K562 (cell line): ENCODE results near the gene ZNF785. TPM values are rescaled to one million over a fixed set of nuclear protein-coding genes. Genes with fewer than 3 reads are reported as not detected.

Source experiments
- BRCA1 ChIP-seq, 2 experiments: fragments of 450-650 bp in 1 of 2; sonication (generic) in 1 of 2; formaldehyde crosslinking in 1 of 2; IDR thresholded peaks; 2 replicates each; pipeline versions ENCODE4 v1.5.0 to v1.6.1; 2017 to 2020; ENCODE audit warnings: mild to moderate bottlenecking in 1 of 2, missing genetic modification reagents in 1 of 2
- FOSL1 ChIP-seq: fragments of 200-800 bp; sonication (Bioruptor generic); conservative IDR thresholded peaks from 2 replicates; pipeline ENCODE4 v1.6.1; 2016; ENCODE audit warnings: missing genetic modification characterization, missing compliant biosample characterization
- KLF10 ChIP-seq: fragments of 250-450 bp; sonication (Bioruptor Pico); IDR thresholded peaks from 2 replicates; pipeline ENCODE4 v1.6.1; 2021; ENCODE audit warnings: matching md5 sums
- L3MBTL2 ChIP-seq: fragments of 450-650 bp; IDR thresholded peaks from 2 replicates; pipeline ENCODE4 v1.6.1; 2016; ENCODE audit warnings: mild to moderate bottlenecking, moderate library complexity
- NFE2 ChIP-seq: IDR thresholded peaks from 2 replicates; pipeline ENCODE4 v1.6.1; 2014; ENCODE audit warnings: antibody characterized with exemption, low read depth
- POLR2G ChIP-seq: fragments of 200-400 bp; formaldehyde crosslinking; IDR thresholded peaks from 2 replicates; pipeline ENCODE4 v1.6.1; 2017; ENCODE audit warnings: low read depth, mild to moderate bottlenecking, antibody characterized with exemption, low read length, moderate library complexity
- RAD21 ChIP-seq, 2 experiments: fragments of 250-450 bp in 1 of 2; fragments of 450-650 bp in 1 of 2; sonication (Bioruptor Pico) in 1 of 2; formaldehyde crosslinking in 1 of 2; IDR thresholded peaks in 1 of 2; conservative IDR thresholded peaks in 1 of 2; 2 replicates each; pipeline versions ENCODE4 v1.4.0 to v1.8.0; 2020 to 2022; ENCODE audit warnings: mild to moderate bottlenecking in 2 of 2, moderate library complexity in 1 of 2
- RBM25 ChIP-seq: fragments of 200-400 bp; formaldehyde crosslinking; IDR thresholded peaks from 2 replicates; pipeline ENCODE4 v1.6.1; 2018; ENCODE audit warnings: low read length, low read depth, moderate library complexity; ENCODE audit not compliant: severe bottlenecking
- TCF3 ChIP-seq: sonication (generic); formaldehyde crosslinking; IDR thresholded peaks from 2 replicates; pipeline ENCODE4 v1.4.0; 2020; ENCODE audit warnings: mild to moderate bottlenecking, missing genetic modification reagents
- TEAD4 ChIP-seq, 2 experiments: sonication (generic) in 1 of 2; formaldehyde crosslinking in 1 of 2; IDR thresholded peaks; 2 replicates each; pipeline versions ENCODE4 v1.6.1 to v1.8.0; 2012 to 2022; ENCODE audit warnings: borderline replicate concordance in 1 of 2, inconsistent platforms in 1 of 2, low read length in 1 of 2, mild to moderate bottlenecking in 1 of 2, missing genetic modification reagents in 1 of 2
- U2AF1 ChIP-seq: fragments of 200-400 bp; formaldehyde crosslinking; optimal IDR thresholded peaks from 2 replicates; pipeline ENCODE3; 2017; ENCODE audit warnings: mild to moderate bottlenecking, low read depth, low read length, moderate library complexity
- ZNF146 ChIP-seq: IDR thresholded peaks from one replicate; pipeline ENCODE4 v1.6.1; 2018; ENCODE audit warnings: missing compliant biosample characterization; ENCODE audit not compliant: unreplicated experiment
- ZNF507 ChIP-seq: conservative IDR thresholded peaks from 2 replicates; pipeline ENCODE4 v1.6.1; 2017; ENCODE audit warnings: missing genetic modification characterization, missing compliant biosample characterization
- polyA plus RNA-seq, 8 experiments: library from polyadenylated mRNA; depleted of rRNA in 4 of 8; stranded (reverse) in 5 of 8; unstranded in 3 of 8; fragments of >200 nt; fragmentation: Nextera tagmentation in 2 of 8; fragmentation: Illumina TruSeq in 1 of 8; extraction: Ambion mirVana in 2 of 8; extraction: Trizol in 1 of 8; gene quantifications; 2 replicates each; pipeline versions ENCODE4 v1.2.1 to v1.2.3, GENCODE V29; 2011 to 2014; ENCODE audit warnings: inconsistent platforms in 1 of 8, missing spikeins in 1 of 8
- total RNA-seq, 7 experiments: library from RNA; depleted of rRNA in 6 of 7; stranded (reverse); fragments of >200 nt in 6 of 7; fragmentation: Illumina TruSeq in 2 of 7; extraction: Trizol in 2 of 7; gene quantifications; 2 replicates each; pipeline versions ENCODE4 v1.2.1 to v1.2.3, GENCODE V29; 2011 to 2021; ENCODE audit warnings: low replicate concordance in 1 of 7
- TF ChIP-seq, protein P1 (sequence below): fragments of 450-650 bp; IDR thresholded peaks from one replicate; pipeline ENCODE4 v1.6.1; 2018; ENCODE audit warnings: mild to moderate bottlenecking, moderate library complexity; ENCODE audit not compliant: partially characterized antibody
- TF ChIP-seq, protein P2 (sequence below): fragments of 250-450 bp; sonication (Bioruptor Pico); IDR thresholded peaks from 2 replicates; pipeline ENCODE4 v1.6.1; 2021; ENCODE audit warnings: mild to moderate bottlenecking
- TF ChIP-seq, protein P3 (sequence below): IDR thresholded peaks from 3 replicates; pipeline ENCODE4 v1.6.1; 2011; ENCODE audit warnings: borderline replicate concordance, mild to moderate bottlenecking; ENCODE audit not compliant: insufficient read length, insufficient read depth
- TF ChIP-seq, protein P4 (sequence below): fragments of 250-450 bp; sonication (Bioruptor Pico); IDR thresholded peaks from 2 replicates; pipeline ENCODE4 v1.4.0; 2020; ENCODE audit warnings: borderline replicate concordance
- TF ChIP-seq, protein P5 (sequence below): fragments of 250-450 bp; sonication (Bioruptor Pico); IDR thresholded peaks from 2 replicates; pipeline ENCODE4 v1.5.0; 2021
- TF ChIP-seq, protein P6 (sequence below): fragments of 450-650 bp; IDR thresholded peaks from 2 replicates; pipeline ENCODE4 v1.6.1; 2014; ENCODE audit warnings: low read depth, mild to moderate bottlenecking, moderate library complexity, borderline replicate concordance

The ZNF785 gene
- total and polyA plus RNA-seq, 9 of the 15 experiments (the other 6 are each of a cell fraction or from before 2014, with no cell fraction given): 0.64 to 11.0 (median 6.4) TPM

DNA sequence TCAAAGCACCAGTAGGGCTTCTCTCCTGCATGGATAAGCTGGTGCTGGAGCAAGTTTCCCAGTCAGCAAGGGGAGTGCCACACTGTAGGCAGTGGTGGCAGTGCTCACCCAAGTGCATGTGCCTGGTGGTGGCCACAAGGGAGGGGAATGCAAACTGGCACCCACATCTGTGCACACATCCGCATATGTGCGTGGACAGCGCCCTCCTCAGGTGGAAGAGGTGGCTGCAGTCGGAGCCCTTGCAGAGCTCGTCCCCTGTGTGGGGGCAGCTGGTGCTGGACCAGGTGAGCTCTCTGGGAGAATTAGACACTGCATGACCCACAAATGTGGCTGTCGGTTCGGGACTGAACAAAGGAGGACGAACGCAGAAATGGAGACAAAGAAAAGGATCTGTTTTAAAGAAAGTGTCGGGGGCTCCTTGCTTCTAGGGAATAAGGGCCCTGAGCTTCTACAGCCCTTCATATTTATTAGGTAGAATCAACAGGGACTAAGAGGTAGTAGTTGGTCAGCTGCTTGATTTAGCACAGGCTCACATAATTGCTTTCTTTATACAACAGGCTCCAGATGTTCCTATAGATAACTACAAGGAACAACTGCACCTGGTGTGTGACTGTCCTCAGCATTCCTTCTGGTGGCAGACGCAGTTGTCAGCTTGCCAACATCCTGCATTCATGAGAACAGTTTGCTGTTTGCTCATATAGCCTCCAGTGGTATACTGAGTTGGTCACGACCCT, 30.0 kb upstream of the ZNF785 start (continued):
- TF ChIP-seq BRCA1 (IDR thresholded peaks at IDR 0.05) (no peak), BRCA1 (CRISPR knock-in tag; IDR thresholded peaks at IDR 0.05) (no peak), TCF3 (CRISPR knock-in tag) (peak; percentile 59), POLR2G (no peak), KLF10 (CRISPR knock-in tag) (no peak), L3MBTL2 (no peak), RAD21 (CRISPR knock-in tag; conservative IDR thresholded peaks at IDR 0.05 in 1 of 2, IDR thresholded peaks at IDR 0.05 in 1 of 2) (peak; percentile 16 to 50; a peak in 2 of 4 replicates), ZNF146 (CRISPR knock-in tag) (no peak), TEAD4 (IDR thresholded peaks at IDR 0.05; ENCODE audit: low read length) (peak; percentile 28; the same call in 1 of the 2 replicates), TEAD4 (CRISPR knock-in tag; IDR thresholded peaks at IDR 0.05; ENCODE audit: borderline replicate concordance) (no peak), NFE2 (no peak), ZNF507 (tag) (no peak), RBM25 (no peak), FOSL1 (tag) (no peak), U2AF1 (no peak)
- TF ChIP-seq, protein P1, sequence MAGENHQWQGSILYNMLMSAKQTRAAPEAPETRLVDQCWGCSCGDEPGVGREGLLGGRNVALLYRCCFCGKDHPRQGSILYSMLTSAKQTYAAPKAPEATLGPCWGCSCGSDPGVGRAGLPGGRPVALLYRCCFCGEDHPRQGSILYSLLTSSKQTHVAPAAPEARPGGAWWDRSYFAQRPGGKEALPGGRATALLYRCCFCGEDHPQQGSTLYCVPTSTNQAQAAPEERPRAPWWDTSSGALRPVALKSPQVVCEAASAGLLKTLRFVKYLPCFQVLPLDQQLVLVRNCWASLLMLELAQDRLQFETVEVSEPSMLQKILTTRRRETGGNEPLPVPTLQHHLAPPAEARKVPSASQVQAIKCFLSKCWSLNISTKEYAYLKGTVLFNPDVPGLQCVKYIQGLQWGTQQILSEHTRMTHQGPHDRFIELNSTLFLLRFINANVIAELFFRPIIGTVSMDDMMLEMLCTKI: no peak
- TF ChIP-seq, protein P2, sequence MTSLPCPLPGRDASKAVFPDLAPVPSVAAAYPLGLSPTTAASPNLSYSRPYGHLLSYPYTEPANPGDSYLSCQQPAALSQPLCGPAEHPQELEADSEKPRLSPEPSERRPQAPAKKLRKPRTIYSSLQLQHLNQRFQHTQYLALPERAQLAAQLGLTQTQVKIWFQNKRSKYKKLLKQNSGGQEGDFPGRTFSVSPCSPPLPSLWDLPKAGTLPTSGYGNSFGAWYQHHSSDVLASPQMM (CRISPR knock-in tag): no peak
- TF ChIP-seq, protein P3, sequence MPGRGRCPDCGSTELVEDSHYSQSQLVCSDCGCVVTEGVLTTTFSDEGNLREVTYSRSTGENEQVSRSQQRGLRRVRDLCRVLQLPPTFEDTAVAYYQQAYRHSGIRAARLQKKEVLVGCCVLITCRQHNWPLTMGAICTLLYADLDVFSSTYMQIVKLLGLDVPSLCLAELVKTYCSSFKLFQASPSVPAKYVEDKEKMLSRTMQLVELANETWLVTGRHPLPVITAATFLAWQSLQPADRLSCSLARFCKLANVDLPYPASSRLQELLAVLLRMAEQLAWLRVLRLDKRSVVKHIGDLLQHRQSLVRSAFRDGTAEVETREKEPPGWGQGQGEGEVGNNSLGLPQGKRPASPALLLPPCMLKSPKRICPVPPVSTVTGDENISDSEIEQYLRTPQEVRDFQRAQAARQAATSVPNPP: no peak
- TF ChIP-seq, protein P4, sequence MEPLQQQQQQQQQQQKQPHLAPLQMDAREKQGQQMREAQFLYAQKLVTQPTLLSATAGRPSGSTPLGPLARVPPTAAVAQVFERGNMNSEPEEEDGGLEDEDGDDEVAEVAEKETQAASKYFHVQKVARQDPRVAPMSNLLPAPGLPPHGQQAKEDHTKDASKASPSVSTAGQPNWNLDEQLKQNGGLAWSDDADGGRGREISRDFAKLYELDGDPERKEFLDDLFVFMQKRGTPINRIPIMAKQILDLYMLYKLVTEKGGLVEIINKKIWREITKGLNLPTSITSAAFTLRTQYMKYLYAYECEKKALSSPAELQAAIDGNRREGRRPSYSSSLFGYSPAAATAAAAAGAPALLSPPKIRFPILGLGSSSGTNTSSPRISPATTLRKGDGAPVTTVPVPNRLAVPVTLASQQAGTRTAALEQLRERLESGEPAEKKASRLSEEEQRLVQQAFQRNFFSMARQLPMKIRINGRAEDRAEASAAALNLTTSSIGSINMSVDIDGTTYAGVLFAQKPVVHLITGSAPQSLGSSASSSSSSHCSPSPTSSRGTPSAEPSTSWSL (CRISPR knock-in tag): no peak
- TF ChIP-seq, protein P5, sequence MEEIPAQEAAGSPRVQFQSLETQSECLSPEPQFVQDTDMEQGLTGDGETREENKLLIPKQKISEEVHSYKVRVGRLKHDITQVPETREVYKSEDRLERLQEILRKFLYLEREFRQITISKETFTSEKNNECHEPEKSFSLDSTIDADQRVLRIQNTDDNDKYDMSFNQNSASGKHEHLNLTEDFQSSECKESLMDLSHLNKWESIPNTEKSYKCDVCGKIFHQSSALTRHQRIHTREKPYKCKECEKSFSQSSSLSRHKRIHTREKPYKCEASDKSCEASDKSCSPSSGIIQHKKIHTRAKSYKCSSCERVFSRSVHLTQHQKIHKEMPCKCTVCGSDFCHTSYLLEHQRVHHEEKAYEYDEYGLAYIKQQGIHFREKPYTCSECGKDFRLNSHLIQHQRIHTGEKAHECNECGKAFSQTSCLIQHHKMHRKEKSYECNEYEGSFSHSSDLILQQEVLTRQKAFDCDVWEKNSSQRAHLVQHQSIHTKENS (CRISPR knock-in tag): no peak
- TF ChIP-seq, protein P6, sequence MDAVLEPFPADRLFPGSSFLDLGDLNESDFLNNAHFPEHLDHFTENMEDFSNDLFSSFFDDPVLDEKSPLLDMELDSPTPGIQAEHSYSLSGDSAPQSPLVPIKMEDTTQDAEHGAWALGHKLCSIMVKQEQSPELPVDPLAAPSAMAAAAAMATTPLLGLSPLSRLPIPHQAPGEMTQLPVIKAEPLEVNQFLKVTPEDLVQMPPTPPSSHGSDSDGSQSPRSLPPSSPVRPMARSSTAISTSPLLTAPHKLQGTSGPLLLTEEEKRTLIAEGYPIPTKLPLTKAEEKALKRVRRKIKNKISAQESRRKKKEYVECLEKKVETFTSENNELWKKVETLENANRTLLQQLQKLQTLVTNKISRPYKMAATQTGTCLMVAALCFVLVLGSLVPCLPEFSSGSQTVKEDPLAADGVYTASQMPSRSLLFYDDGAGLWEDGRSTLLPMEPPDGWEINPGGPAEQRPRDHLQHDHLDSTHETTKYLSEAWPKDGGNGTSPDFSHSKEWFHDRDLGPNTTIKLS: no peak
